HEK293 (cell line): ENCODE results near the gene RAB44.

Source experiments
- BCL11A ChIP-seq: fragments of 450-650 bp; formaldehyde crosslinking; IDR thresholded peaks from 2 replicates; pipeline ENCODE4 v1.5.1; 2016; ENCODE audit warnings: low read depth, missing biosample characterization, missing genetic modification characterization
- CTCF ChIP-seq: fragments of 450-650 bp; formaldehyde crosslinking; IDR thresholded peaks from 2 replicates; pipeline ENCODE4 v1.5.1; 2016; ENCODE audit warnings: missing biosample characterization, missing genetic modification characterization
- SCRT2 ChIP-seq: fragments of 450-650 bp; formaldehyde crosslinking; IDR thresholded peaks from 2 replicates; pipeline ENCODE4 v1.5.1; 2016; ENCODE audit warnings: missing biosample characterization, missing genetic modification characterization
- YY1 ChIP-seq: fragments of 450-650 bp; formaldehyde crosslinking; IDR thresholded peaks from 2 replicates; pipeline ENCODE4 v1.5.1; 2018; ENCODE audit warnings: missing biosample characterization, missing genetic modification characterization
- ZNF416 ChIP-seq: fragments of 450-650 bp; formaldehyde crosslinking; IDR thresholded peaks from 2 replicates; pipeline ENCODE4 v1.5.1; 2016; ENCODE audit warnings: missing biosample characterization, missing genetic modification characterization
- ZNF596 ChIP-seq: fragments of 450-650 bp; IDR thresholded peaks from 2 replicates; pipeline ENCODE4 v1.5.0; 2018; ENCODE audit warnings: missing biosample characterization, mild to moderate bottlenecking, missing genetic modification characterization, moderate library complexity
- ZNF621 ChIP-seq: fragments of 450-650 bp; formaldehyde crosslinking; IDR thresholded peaks from 2 replicates; pipeline ENCODE4 v1.5.1; 2017; ENCODE audit warnings: missing biosample characterization, missing genetic modification characterization
- ZNF707 ChIP-seq: fragments of 450-650 bp; formaldehyde crosslinking; IDR thresholded peaks from 2 replicates; pipeline ENCODE4 v1.5.1; 2016; ENCODE audit warnings: missing biosample characterization, missing genetic modification characterization

- TF ChIP-seq ZNF416 (tag by site-specific recombination): no peak
- TF ChIP-seq ZNF707 (tag by site-specific recombination): no peak
- TF ChIP-seq CTCF: no peak
- TF ChIP-seq ZNF621: no peak
- TF ChIP-seq ZNF596 (tag by site-specific recombination): no peak
- no peak for TF ChIP-seq BCL11A (tag by site-specific recombination)
- no peak for TF ChIP-seq SCRT2
- no peak for TF ChIP-seq YY1
Observed at GRCh38 chr6:36754582-36755434, 57.2 kb downstream of the RAB44 start.
